Vagina (tissue), 2 donors: ENCODE measurements around the gene DEPP1. TPM values are rescaled to one million over a fixed set of nuclear protein-coding genes. Genes with fewer than 3 reads are reported as not detected.

ENCODE experiments used
- DNase-seq, 2 donors: peaks; one replicate each; pipeline ENCODE4 v3.0.0-alpha.2; 2017; ENCODE audit errors: extremely low spot score in 2 of 2
- H3K27ac ChIP-seq: fragments of 200-600 bp; sonication (generic); one replicate; pipeline ENCODE4 v1.5.1; 2019
- H3K27me3 ChIP-seq: fragments of 200-600 bp; sonication (generic); one replicate; pipeline ENCODE4 v1.5.1; 2019
- H3K36me3 ChIP-seq, 2 donors: fragments of 200-600 bp; sonication (generic); one replicate each; pipeline ENCODE4 v1.5.1; 2017 to 2019
- H3K4me1 ChIP-seq: fragments of 200-600 bp; sonication (generic); one replicate; pipeline ENCODE4 v1.5.1; 2019
- H3K4me3 ChIP-seq, 2 donors: fragments of 200-600 bp; sonication (generic); 1 replicate in 1 of 2; 2 replicates in 1 of 2; pipeline ENCODE4 v1.5.1; 2016 to 2019
- H3K9me3 ChIP-seq: fragments of 200-600 bp; sonication (generic); one replicate; pipeline ENCODE4 v1.5.1; 2019
- CTCF ChIP-seq, 3 experiments: fragments of 450-650 bp in 2 of 3; fragments of 200-600 bp in 1 of 3; sonication (generic) in 1 of 3; IDR thresholded peaks; one replicate each; pipeline ENCODE4 v1.5.1; 2017 to 2019; ENCODE audit warnings: antibody characterized with exemption in 3 of 3, mild to moderate bottlenecking in 2 of 3, moderate library complexity in 2 of 3
- POLR2A ChIP-seq, 2 donors: fragments of 450-650 bp; IDR thresholded peaks; one replicate each; pipeline ENCODE4 v1.6.1; 2017; ENCODE audit warnings: antibody characterized with exemption in 2 of 2, mild to moderate bottlenecking in 2 of 2, moderate library complexity in 2 of 2
- POLR2AphosphoS5 ChIP-seq, 2 donors: sonication (generic); formaldehyde crosslinking; IDR thresholded peaks; one replicate each; pipeline ENCODE4 v1.9.0; 2017; ENCODE audit warnings: antibody characterized with exemption in 2 of 2, mild to moderate bottlenecking in 2 of 2, low read depth in 1 of 2; ENCODE audit not compliant: insufficient read depth in 1 of 2
- intact Hi-C: fragments of 100-400 bp; cut with DNase I; formaldehyde crosslinking; loops from one replicate; pipeline ENCODE4 v1.15.1; 2023
- total RNA-seq: library from RNA; depleted of rRNA; stranded (reverse); fragments of >200 nt; gene quantifications from one replicate; pipeline ENCODE4 v1.2.3, GENCODE V29; 2016

Gene DEPP1
- total RNA-seq, 1 donor from 2014 or later = 155 TPM

- no peak for DNase-seq
- Histone ChIP-seq H3K9me3 (no peaks in the 10 kb centered on the region), H3K27me3 (no peaks in the 10 kb centered on the region), H3K4me3 (no peak overlapping the region), H3K27ac (no peak overlapping the region), H3K4me1 (peaks cover 36% of the 10 kb centered on the region), H3K36me3 (peaks cover 0 to 4% of the 10 kb centered on the region in 2 donors)
- no peak for TF ChIP-seq CTCF (IDR thresholded peaks at IDR 0.05)
- no peak for TF ChIP-seq POLR2AphosphoS5 (IDR thresholded peaks at IDR 0.05; ENCODE audit: insufficient read depth in 1 of 2, low read depth in 1 of 2)
- no peak for TF ChIP-seq POLR2A (IDR thresholded peaks at IDR 0.05)
- intact Hi-C loops = loop anchor here (5.0 kb wide), 1 partner anchor 40 kb away; no protein-coding TSS in a partner anchor
Observed at GRCh38 chr10:44971935-44972757, 6.5 kb downstream of the DEPP1 start.

- Histone ChIP-seq H3K9me3 (no peaks in the 10 kb centered on the region), H3K36me3 (peaks cover 0 to 4% of the 10 kb centered on the region in 2 donors), H3K27ac (no peak overlapping the region), H3K4me1 (peaks cover 38% of the 10 kb centered on the region), H3K27me3 (no peaks in the 10 kb centered on the region), H3K4me3 (no peak overlapping the region)
- no peak for TF ChIP-seq CTCF (IDR thresholded peaks at IDR 0.05)
- TF ChIP-seq POLR2A (IDR thresholded peaks at IDR 0.05) = no peak
- no peak for TF ChIP-seq POLR2AphosphoS5 (IDR thresholded peaks at IDR 0.05; ENCODE audit: insufficient read depth in 1 of 2, low read depth in 1 of 2)
- no peak for DNase-seq
- intact Hi-C loops = loop anchor here (5.0 kb wide), 1 partner anchor 39 kb away; no protein-coding TSS in a partner anchor
Observed at GRCh38 chr10:44971434-44971833, 7.2 kb downstream of the DEPP1 start.

GRCh38 chr10:44970812-44971395 is 7.7 kb downstream of the DEPP1 start:
- no peak for DNase-seq
- no peaks in the 10 kb centered on the region for H3K27me3 ChIP-seq
- H3K27ac ChIP-seq = no peak overlapping the region
- intact Hi-C loops = loop anchor here (5.0 kb wide), 1 partner anchor 39 kb away; no protein-coding TSS in a partner anchor
- TF ChIP-seq POLR2AphosphoS5 (IDR thresholded peaks at IDR 0.05; ENCODE audit: insufficient read depth in 1 of 2, low read depth in 1 of 2) (no peak), CTCF (IDR thresholded peaks at IDR 0.05) (no peak), POLR2A (IDR thresholded peaks at IDR 0.05) (no peak)
- H3K4me1 ChIP-seq = peaks cover 43% of the 10 kb centered on the region
- peaks cover 0 to 4% of the 10 kb centered on the region in 2 donors for H3K36me3 ChIP-seq
- no peaks in the 10 kb centered on the region for H3K9me3 ChIP-seq
- H3K4me3 ChIP-seq = no peak overlapping the region

- Histone ChIP-seq H3K36me3 (peaks cover 0 to 4% of the 10 kb centered on the region in 2 donors), H3K27me3 (no peaks in the 10 kb centered on the region), H3K27ac (no peak overlapping the region), H3K4me3 (no peak overlapping the region), H3K4me1 (peaks cover 49% of the 10 kb centered on the region), H3K9me3 (no peaks in the 10 kb centered on the region)
- no peak for DNase-seq
- no peak for TF ChIP-seq CTCF (IDR thresholded peaks at IDR 0.05)
- TF ChIP-seq POLR2AphosphoS5 (IDR thresholded peaks at IDR 0.05; ENCODE audit: insufficient read depth in 1 of 2, low read depth in 1 of 2) = no peak
- TF ChIP-seq POLR2A (IDR thresholded peaks at IDR 0.05) = no peak
- intact Hi-C loops = loop anchor here (5.0 kb wide), 1 partner anchor 38 kb away; no protein-coding TSS in a partner anchor
Observed at GRCh38 chr10:44969854-44970253, 8.8 kb downstream of the DEPP1 start.
